Left renal pelvis (tissue), 4 donors: ENCODE measurements around the gene PGC. TPM values are rescaled to one million over a fixed set of nuclear protein-coding genes. Genes with fewer than 3 reads are reported as not detected.

Experiments
- DNase-seq, 4 donors: peaks; one replicate each; pipeline ENCODE4 v3.0.0-alpha.2; 2013; ENCODE audit warnings: low read depth in 4 of 4, low spot score in 3 of 4
- polyA plus RNA-seq, 4 donors: library from polyadenylated mRNA; unstranded; fragments of 120-200 nt; gene quantifications; one replicate each; pipeline ENCODE4 v1.2.1, GENCODE V29; 2013; ENCODE audit not compliant: insufficient read length in 4 of 4

The PGC gene
- polyA plus RNA-seq: under 1 TPM in 1 of 4 donors, not detected in 3; 0.26 TPM

DNA sequence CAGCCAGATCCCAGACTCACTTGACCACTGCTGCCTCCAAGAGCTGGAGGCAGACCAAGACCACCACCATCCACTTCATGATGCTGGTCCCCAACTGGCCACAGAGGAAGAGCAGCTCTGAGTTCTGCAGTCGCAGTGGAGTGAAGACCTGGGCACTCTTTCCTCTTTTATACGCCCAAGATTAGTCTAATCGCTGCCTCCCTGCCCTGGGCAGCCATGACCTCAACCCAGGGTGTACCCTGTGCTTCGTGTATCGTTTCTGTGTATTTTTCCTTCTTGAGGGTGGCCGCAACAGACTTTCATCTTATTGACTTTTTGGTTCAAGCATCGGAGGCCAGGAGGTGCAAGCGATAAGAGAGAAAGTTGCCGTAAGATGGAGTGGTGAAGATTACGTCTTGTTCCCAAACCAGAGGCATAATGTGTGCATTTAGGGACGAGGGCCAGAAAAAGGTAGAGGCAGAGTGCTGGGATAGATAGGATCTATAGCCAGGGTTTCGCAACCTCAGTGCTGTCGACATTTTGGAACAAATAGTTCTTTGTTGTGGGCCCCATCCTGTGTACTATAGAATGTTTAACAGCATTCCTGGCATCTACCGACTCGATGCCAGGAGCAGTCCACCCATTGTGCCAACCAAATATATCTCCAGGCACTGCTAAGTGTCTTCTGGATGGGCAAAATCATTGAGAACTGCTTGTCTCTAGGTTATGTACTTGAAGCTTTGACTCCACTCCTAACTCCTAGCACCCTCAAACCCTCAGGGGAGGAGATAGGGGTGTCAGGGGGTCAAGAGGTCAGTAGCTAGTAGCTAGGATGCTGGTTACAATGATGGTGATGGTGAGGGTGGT lies at the start of gene PGC:
Gene PGC (minus strand): TSS at position 142 of the 846 bp plus-strand sequence. CDS start 63 bp downstream, at position 79.
- no peak for DNase-seq

GRCh38 chr6:41796474-41796873 lies 49.3 kb upstream of the PGC start:
- DNase-seq: no peak

- DNase-seq: no peak
These were observed 44.8 kb upstream of the PGC start for GRCh38 chr6:41791984-41792383.

DNA sequence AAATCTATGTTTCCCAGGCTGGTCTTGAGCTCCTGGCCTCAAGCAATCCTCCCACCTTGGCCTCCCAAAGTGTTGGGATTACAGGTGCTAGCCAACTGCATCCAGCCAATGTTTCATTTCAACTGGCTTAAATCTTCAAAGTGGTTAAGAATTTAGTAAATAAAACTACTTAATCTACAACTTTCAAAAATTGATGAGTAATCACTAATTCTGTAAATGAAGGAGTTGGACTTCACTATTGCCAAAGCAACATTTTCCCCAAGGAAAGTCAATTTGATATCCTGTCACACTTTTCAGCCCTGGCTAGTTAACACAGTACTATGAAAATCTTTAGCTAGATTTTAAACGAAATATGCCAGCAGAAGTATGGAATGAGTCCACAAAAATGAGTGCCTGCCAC lies 44.1 kb upstream of the PGC start:
- DNase-seq: no peak

- DNase-seq: no peak
These were observed 42.8 kb upstream of the PGC start for GRCh38 chr6:41790045-41790444.

GRCh38 chr6:41789390-41789724 lies 42.2 kb upstream of the PGC start:
- DNase-seq: no peak

DNA sequence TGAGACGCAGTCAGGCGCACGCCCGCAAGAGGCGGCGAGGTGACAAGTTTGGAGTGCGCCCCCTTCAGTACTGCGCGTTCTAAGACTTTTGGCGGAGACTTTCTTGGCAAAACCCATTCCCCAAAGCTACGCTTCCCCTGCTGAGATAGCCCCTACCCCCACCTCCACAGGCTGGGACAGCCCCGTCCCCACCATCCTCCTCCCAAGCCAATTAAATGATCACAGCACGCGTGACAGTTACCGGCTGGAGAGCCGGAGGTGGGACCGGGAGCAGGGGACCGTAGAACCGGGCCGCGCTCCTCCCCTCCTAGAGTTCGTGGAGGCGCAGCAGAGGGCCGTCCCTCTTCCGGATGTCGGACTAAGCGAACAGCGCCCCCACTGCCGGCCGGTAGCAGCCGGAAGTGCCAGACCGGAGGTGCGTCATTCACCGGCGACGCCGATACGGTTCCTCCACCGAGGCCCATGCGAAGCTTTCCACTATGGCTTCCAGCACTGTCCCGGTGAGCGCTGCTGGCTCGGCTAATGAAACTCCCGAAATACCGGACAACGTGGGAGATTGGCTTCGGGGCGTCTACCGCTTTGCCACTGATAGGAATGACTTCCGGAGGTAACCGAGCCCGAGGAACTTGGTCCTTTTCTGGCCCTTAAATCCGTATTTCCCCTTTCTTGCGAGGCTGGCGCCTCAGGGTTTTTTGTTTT lies 40.2 kb upstream of the PGC start, which contains the start of gene TOMM6:
Gene TOMM6 (plus strand): TSS at position 476 of the 699 bp plus-strand sequence. CDS start 4 bp downstream, at position 480.
- peak; percentile 85 to 91 (median 88) for DNase-seq

DNA sequence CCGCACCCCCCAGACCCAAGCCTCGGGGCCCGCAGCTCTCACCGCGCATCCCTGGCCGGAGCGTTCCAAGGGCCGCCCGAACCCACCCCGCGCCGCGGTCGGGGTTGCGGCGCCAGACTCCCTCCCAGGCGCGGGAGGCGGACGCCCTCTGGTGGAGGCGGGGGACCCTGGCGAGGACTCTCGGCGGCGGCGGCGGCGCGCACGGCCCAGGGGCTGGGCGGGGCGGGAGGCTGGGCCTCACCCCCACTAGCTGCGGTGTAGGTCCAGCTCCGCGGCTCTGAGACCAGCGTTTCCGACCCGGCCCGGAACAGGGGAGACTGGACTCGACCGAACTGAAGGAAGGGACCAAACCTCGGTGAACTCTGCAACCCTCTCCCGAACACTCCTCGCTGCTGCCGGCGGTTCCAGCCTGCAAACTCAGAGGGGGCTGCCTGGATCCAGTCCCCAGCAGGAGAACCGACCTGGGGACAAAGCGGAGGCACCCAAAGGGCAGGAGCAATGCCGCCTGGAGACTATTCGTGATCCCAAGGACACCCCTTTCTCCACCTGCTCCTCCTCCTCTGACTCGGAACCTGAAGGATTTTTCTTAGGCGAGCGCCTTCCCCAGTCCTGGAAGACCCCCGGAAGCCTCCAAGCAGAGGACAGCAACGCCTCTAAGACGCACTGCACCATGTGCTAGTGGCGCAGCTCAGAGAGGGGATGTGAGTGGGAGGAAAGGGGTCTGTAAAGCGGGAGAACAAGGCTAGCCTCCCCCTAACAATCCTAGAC lies 39.4 kb upstream of the PGC start:
- peak in 1 of 4 donors; percentile 68 for DNase-seq

- no peak for DNase-seq
These were observed 38.7 kb upstream of the PGC start for GRCh38 chr6:41785689-41786450.

DNA sequence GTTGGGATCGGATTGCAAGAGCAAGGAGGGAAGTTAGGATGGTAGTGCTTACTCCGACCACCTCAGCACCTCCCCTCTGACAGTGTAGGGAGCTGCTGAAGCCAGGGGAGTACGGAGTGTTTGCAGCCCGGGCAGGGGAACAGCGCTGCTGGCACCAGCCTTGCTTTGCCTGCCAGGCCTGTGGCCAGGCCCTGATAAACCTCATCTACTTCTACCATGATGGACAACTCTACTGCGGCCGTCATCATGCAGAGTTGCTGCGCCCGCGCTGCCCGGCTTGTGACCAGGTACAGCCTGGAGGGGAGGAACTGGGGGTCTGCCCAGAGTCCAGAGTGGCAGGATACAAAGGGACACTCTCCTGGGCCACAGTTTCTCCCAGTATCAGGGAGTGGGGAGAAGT lies 38.1 kb upstream of the PGC start:
- no peak for DNase-seq

- DNase-seq: no peak
These were observed 37.5 kb upstream of the PGC start for GRCh38 chr6:41784581-41785171.

- no peak for DNase-seq
These were observed 36.0 kb upstream of the PGC start for GRCh38 chr6:41783106-41783780.

- no peak for DNase-seq
These were observed 34.2 kb upstream of the PGC start for GRCh38 chr6:41781366-41781730.

- no peak for DNase-seq
These were observed 33.6 kb upstream of the PGC start, which contains the start of gene PRICKLE4 for GRCh38 chr6:41780551-41781365. TSS of gene PRICKLE4 (plus strand) at chr6:41780782. CDS start at chr6:41783474, 2,692 bp downstream.

- peak; percentile 90 to 94 (median 91) for DNase-seq
These were observed 32.8 kb upstream of the PGC start, which contains the start of gene FRS3 for GRCh38 chr6:41779788-41780550. TSS of gene FRS3 (minus strand) at chr6:41779900. CDS start at chr6:41776987, 2,913 bp downstream.

GRCh38 chr6:41779336-41779735 lies 32.1 kb upstream of the PGC start:
- no peak for DNase-seq

DNA sequence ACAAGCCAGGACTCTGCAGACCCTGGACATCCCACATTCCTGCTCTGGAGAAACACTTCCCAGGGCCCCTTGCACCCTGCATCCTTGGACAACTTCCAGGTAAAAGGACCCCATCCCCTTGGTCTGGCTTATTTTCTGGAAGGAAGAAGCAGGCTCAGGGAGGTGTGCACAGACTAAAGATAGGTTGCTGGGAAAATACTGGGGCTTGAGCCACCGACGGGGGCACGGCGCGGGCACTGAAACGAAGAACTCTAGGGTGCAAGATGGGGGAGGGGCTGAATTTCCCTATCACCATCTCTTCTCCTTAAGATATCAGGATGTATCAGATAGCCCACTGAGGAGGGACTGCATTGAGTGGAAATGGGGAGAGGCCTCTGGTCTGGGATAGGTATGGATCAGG lies 31.7 kb upstream of the PGC start:
- no peak for DNase-seq
